SK-N-SH (cell line): ENCODE measurements around the gene MAD1L1. TPM values are rescaled to one million over a fixed set of nuclear protein-coding genes. Genes with fewer than 3 reads are reported as not detected.
A peak's percentile ranks its signal among the peaks of the same experiment; 100 is the strongest.

Source experiments
- CTCF ChIA-PET: fragments of 300-600, 350-600 bp; formaldehyde crosslinking; extraction: SDS; loops from one replicate; lab custom pipeline; 2021; lab: Yijun Ruan, JAX
- POLR2A ChIA-PET: fragments of 350-600 bp; sonication (Branson Sonifier 250); formaldehyde crosslinking; extraction: SDS; loops from one replicate; lab custom pipeline; 2020; ENCODE audit warnings: antibody characterized with exemption, inconsistent platforms; lab: Yijun Ruan, JAX
- DNase-seq: peaks from one replicate; pipeline ENCODE4 v3.0.0; 2012
- H2AFZ ChIP-seq: fragments of 200-600 bp; sonication (generic); 2 replicates; pipeline ENCODE4 v1.8.1; 2016; ENCODE audit warnings: antibody characterized with exemption, mild to moderate bottlenecking, low read depth
- H3F3A ChIP-seq: fragments of 200-600 bp; sonication (generic); replicated peaks from 2 replicates; pipeline ENCODE3; 2016; ENCODE audit warnings: antibody characterized with exemption, mild to moderate bottlenecking; ENCODE audit not compliant: insufficient read depth
- H3K27ac ChIP-seq, 2 experiments: fragments of 200-500 bp in 1 of 2; fragments of 200-600 bp in 1 of 2; sonication (Bioruptor generic) in 1 of 2; sonication (generic), shearing (Covaris generic) in 1 of 2; 2 replicates each; pipeline versions ENCODE4 v1.5.1 to v1.6.1; 2014 to 2016; ENCODE audit warnings: low read depth in 2 of 2, inconsistent platforms in 1 of 2, low read length in 1 of 2, mild to moderate bottlenecking in 1 of 2, mixed read lengths in 1 of 2
- H3K27me3 ChIP-seq: fragments of 200-600 bp; sonication (generic), shearing (Covaris generic); 2 replicates; pipeline ENCODE4 v1.6.1; 2016; ENCODE audit warnings: mixed run types; ENCODE audit not compliant: insufficient read depth
- H3K36me3 ChIP-seq, 2 experiments: fragments of 200-500 bp in 1 of 2; fragments of 200-600 bp in 1 of 2; sonication (Bioruptor generic) in 1 of 2; sonication (generic) in 1 of 2; replicated peaks in 1 of 2; 2 replicates each; pipeline versions ENCODE3 to v1.5.1; 2014 to 2016; ENCODE audit warnings: low read length in 1 of 2, mild to moderate bottlenecking in 1 of 2; ENCODE audit not compliant: insufficient read depth in 2 of 2, control insufficient read depth in 1 of 2
- H3K4me1 ChIP-seq, 2 experiments: fragments of 200-500 bp in 1 of 2; fragments of 200-600 bp in 1 of 2; sonication (Bioruptor generic) in 1 of 2; sonication (generic), shearing (Covaris generic) in 1 of 2; 2 replicates each; pipeline versions ENCODE4 v1.5.1 to v1.6.1; 2014 to 2016; ENCODE audit warnings: low read depth in 1 of 2, low read length in 1 of 2, mixed run types in 1 of 2; ENCODE audit not compliant: insufficient read depth in 2 of 2, control insufficient read depth in 1 of 2
- H3K4me2 ChIP-seq: fragments of 200-600 bp; sonication (generic), shearing (Covaris generic); 2 replicates; pipeline ENCODE4 v1.6.1; 2017; ENCODE audit warnings: mixed run types
- H3K4me3 ChIP-seq, 2 experiments: fragments of 200-500 bp in 1 of 2; fragments of 200-600 bp in 1 of 2; sonication (Bioruptor generic) in 1 of 2; sonication (generic), shearing (Covaris generic) in 1 of 2; 2 replicates each; pipeline versions ENCODE4 v1.5.1 to v1.8.1; 2014 to 2016; ENCODE audit warnings: low read depth in 2 of 2, inconsistent platforms in 1 of 2, low read length in 1 of 2, mild to moderate bottlenecking in 1 of 2, mixed read lengths in 1 of 2, moderate library complexity in 1 of 2
- H3K79me2 ChIP-seq: fragments of 200-600 bp; sonication (generic); 2 replicates; pipeline ENCODE4 v1.8.1; 2017; ENCODE audit warnings: mild to moderate bottlenecking; ENCODE audit not compliant: insufficient read depth
- H3K9ac ChIP-seq: fragments of 200-600 bp; sonication (generic); 2 replicates; pipeline ENCODE4 v1.6.1; 2017; ENCODE audit warnings: mixed run types
- H3K9me2 ChIP-seq: fragments of 200-600 bp; sonication (generic); 2 replicates; pipeline ENCODE4 v1.6.1; 2017; ENCODE audit warnings: mixed run types
- H3K9me3 ChIP-seq: fragments of 200-600 bp; sonication (generic); 2 replicates; pipeline ENCODE4 v1.6.1; 2017; ENCODE audit warnings: mixed run types, mild to moderate bottlenecking, moderate library complexity
- H4K20me1 ChIP-seq: fragments of 200-600 bp; sonication (generic); 2 replicates; pipeline ENCODE4 v1.6.1; 2017; ENCODE audit warnings: mild to moderate bottlenecking, mixed run types; ENCODE audit not compliant: insufficient read depth
- GATA2 ChIP-seq: sonication (generic); formaldehyde crosslinking; IDR thresholded peaks from 2 replicates; pipeline ENCODE4 v1.5.0; 2020; ENCODE audit warnings: mild to moderate bottlenecking, missing genetic modification reagents
- WGBS: methylation state at CpG from one replicate; pipeline ENCODE4 v1.1.6; 2017; ENCODE audit warnings: low lambda C conversion rate; 5-methylcytosine and 5-hydroxymethylcytosine counted together
- polyA plus RNA-seq, 3 experiments: library from polyadenylated mRNA; depleted of rRNA; stranded (reverse); fragments of >200 nt; gene quantifications; 2 replicates each; pipeline ENCODE4 v1.2.3, GENCODE V29; 2012
- TF ChIP-seq, protein P1 (sequence below): IDR thresholded peaks from 2 replicates; pipeline ENCODE4 v1.4.0; 2012; ENCODE audit warnings: low read depth
- TF ChIP-seq, protein P2 (sequence below): IDR thresholded peaks from 2 replicates; pipeline ENCODE4 v1.4.0; 2012; ENCODE audit warnings: low read depth, borderline replicate concordance

Gene MAD1L1
- polyA plus RNA-seq, 1 of the 3 experiments (the other 2 are of a cell fraction): 46.2 TPM

DNA sequence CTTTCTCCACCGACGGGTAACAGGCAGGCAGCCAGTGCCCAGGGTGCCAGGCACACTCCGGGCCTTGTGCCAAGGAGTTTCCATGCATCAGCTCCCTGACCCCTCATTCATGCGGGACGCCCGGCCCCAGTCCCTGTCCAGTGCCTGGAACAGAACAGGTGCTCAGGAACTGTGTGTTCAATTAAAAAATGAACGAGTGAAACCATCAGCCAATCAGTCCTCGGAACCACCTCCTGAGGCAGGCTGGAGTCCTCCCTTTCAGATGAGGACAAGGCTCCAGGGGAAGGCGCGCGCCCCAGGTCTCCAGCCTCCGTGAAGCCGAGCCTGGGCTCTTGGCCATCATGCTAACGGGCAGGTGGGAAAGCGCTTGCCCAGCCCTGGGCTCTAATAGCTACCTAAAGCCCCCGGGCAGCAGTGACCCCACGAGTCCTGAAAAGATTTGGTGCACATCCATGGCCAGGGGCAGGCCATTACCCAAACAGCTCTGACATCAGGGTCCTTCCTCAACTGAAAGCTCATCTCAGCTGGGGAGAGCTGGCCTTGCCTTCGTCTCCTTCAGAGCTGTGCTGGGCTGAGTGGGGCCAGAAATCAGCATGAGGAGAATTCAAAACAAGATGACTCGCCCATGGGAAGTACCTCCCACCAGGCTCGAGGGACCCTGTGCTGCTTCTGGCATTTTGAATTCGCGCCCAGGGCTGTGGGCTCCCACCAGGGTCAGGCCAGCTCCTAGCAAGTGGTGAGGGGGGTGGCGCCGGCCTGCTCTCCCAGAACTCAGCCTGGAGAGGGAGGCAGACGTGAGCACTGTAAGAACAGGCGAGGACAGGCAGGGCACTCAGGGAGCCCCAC is 200.5 kb downstream of the MAD1L1 start:
- POLR2A ChIA-PET: interaction anchor here (0.6 to 0.9 kb wide), 2 partner anchors 9 to 74 kb away, joined by 3 read pairs; no protein-coding TSS in a partner anchor
- Histone ChIP-seq H3K9me2 (no peaks in the 10 kb centered on the region), H3K4me2 (peak overlapping the region; percentile 31; the same call in 1 of the 2 replicates), H2AFZ (no peak overlapping the region), H3F3A (no peaks in the 10 kb centered on the region), H3K9ac (no peak overlapping the region), H3K27ac (peak overlapping the region; percentile 13 to 23; a peak in 2 of 4 replicates), H3K9me3 (peaks cover 9% of the 10 kb centered on the region; the same call in 1 of the 2 replicates), H4K20me1 (no peaks in the 10 kb centered on the region), H3K27me3 (no peaks in the 10 kb centered on the region), H3K36me3 (peaks cover 0 to 3% of the 10 kb centered on the region in 2 experiments), H3K4me1 (peaks cover 13 to 24% of the 10 kb centered on the region in 2 experiments; a peak in 3 of 4 replicates), H3K4me3 (no peak overlapping the region)
- WGBS: 84% methylated on average over 21 of the region's 26 CpGs
- DNase-seq: peak; percentile 56
- TF ChIP-seq, protein P1, sequence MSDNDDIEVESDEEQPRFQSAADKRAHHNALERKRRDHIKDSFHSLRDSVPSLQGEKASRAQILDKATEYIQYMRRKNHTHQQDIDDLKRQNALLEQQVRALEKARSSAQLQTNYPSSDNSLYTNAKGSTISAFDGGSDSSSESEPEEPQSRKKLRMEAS: 0 out of 2 replicates have a peak, but pooled peaks have one; percentile 12
- TF ChIP-seq, protein P2, sequence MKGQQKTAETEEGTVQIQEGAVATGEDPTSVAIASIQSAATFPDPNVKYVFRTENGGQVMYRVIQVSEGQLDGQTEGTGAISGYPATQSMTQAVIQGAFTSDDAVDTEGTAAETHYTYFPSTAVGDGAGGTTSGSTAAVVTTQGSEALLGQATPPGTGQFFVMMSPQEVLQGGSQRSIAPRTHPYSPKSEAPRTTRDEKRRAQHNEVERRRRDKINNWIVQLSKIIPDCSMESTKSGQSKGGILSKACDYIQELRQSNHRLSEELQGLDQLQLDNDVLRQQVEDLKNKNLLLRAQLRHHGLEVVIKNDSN: no peak
- TF ChIP-seq, all 33 proteins: peak for 1
- CTCF ChIA-PET: interaction anchor here (1.4 to 1.9 kb wide), 3 partner anchors 24 to 453 kb away, joined by 4 to 5 read pairs (median 5); no protein-coding TSS in a partner anchor
- H3K79me2 ChIP-seq: no peaks in the 10 kb centered on the region

DNA sequence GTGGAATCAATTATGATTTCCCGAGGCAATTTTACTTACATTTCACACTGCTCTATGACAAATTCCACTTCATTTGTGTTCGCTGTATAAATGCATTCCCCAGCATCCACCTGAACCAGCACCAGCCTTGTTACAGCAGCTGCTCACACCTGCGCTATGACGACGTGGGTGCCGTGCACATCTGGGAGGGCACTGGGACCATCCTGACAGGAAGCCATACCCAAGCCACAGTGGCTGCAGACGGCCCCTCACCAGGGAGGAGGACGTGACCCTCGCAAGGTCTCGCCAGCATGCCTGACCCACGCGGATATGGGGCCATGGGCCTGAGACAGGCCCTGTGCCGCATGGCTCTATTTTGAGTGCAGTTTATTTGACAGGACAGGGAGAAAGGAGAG is 201.3 kb downstream of the MAD1L1 start:
- ChIA-PET POLR2A (interaction anchor here (0.9 kb wide), 1 partner anchor 10 kb away, joined by 3 read pairs; no protein-coding TSS in a partner anchor), CTCF (interaction anchor here (1.0 to 1.9 kb wide), 5 partner anchors 9 to 453 kb away, joined by 3 to 7 read pairs (median 5); no protein-coding TSS in a partner anchor)
- Histone ChIP-seq H3K9ac (no peak overlapping the region), H2AFZ (no peak overlapping the region), H3K4me2 (no peak overlapping the region), H3K36me3 (peaks cover 0 to 3% of the 10 kb centered on the region in 2 experiments), H3K4me3 (no peak overlapping the region), H3F3A (no peaks in the 10 kb centered on the region), H3K4me1 (peaks cover 13 to 24% of the 10 kb centered on the region in 2 experiments; a peak in 3 of 4 replicates), H3K79me2 (no peaks in the 10 kb centered on the region), H3K27me3 (no peaks in the 10 kb centered on the region), H3K9me2 (no peaks in the 10 kb centered on the region), H3K9me3 (peaks cover 17% of the 10 kb centered on the region; the same call in 1 of the 2 replicates), H4K20me1 (no peaks in the 10 kb centered on the region), H3K27ac (no peak overlapping the region; a peak in 1 of 4 replicates)
- TF ChIP-seq, protein P2: no peak
- peak; percentile 12; the same call in 1 of the 2 replicates for TF ChIP-seq GATA2
- WGBS: 95% methylated on average over 12 of the region's 13 CpGs
- DNase-seq: peak; percentile 41
